Fibroblast of lung (primary cell): ENCODE measurements around the gene SESN2. TPM values are rescaled to one million over a fixed set of nuclear protein-coding genes. Genes with fewer than 3 reads are reported as not detected.
A peak's percentile ranks its signal among the peaks of the same experiment; 100 is the strongest.

ENCODE experiments used
- DNase-seq, 2 donors: peaks; one replicate each; pipeline versions ENCODE4 v3.0.0 to v3.0.0-alpha.2; 2010; ENCODE audit warnings: low read depth in 2 of 2
- H2AFZ ChIP-seq: 2 replicates; pipeline ENCODE4 v1.5.1; 2012; ENCODE audit warnings: low read length, control low read depth, inconsistent platforms
- H3K27ac ChIP-seq: 2 replicates; pipeline ENCODE4 v1.5.1; 2011; ENCODE audit warnings: low read length, control low read depth; ENCODE audit not compliant: insufficient read depth
- H3K27me3 ChIP-seq: 2 replicates; pipeline ENCODE4 v1.5.1; 2011; ENCODE audit warnings: mild to moderate bottlenecking, low read length; ENCODE audit not compliant: control insufficient read depth, insufficient read depth
- H3K36me3 ChIP-seq: 2 replicates; pipeline ENCODE4 v1.5.1; 2011; ENCODE audit warnings: low read length; ENCODE audit not compliant: control insufficient read depth, insufficient read depth
- H3K4me1 ChIP-seq: 2 replicates; pipeline ENCODE4 v1.5.1; 2011; ENCODE audit warnings: low read length; ENCODE audit not compliant: control insufficient read depth, insufficient read depth; ENCODE audit errors: extremely low read depth
- H3K4me2 ChIP-seq: 2 replicates; pipeline ENCODE4 v1.5.1; 2011; ENCODE audit warnings: low read length, control low read depth; ENCODE audit not compliant: insufficient read depth; ENCODE audit errors: extremely low read depth
- H3K4me3 ChIP-seq, 4 experiments: fragments of 200-600 bp in 1 of 4; sonication (generic) in 1 of 4; replicated peaks in 1 of 4; 2 replicates each; pipeline ENCODE4 v1.5.1; 2011 to 2016; ENCODE audit warnings: low read length in 4 of 4, low read depth in 3 of 4, mild to moderate bottlenecking in 3 of 4, control low read depth in 2 of 4, inconsistent platforms in 1 of 4, mixed read lengths in 1 of 4; ENCODE audit not compliant: insufficient read depth in 1 of 4; ENCODE audit errors: control extremely low read depth in 1 of 4
- H3K79me2 ChIP-seq: 2 replicates; pipeline ENCODE4 v1.5.1; 2012; ENCODE audit warnings: mild to moderate bottlenecking, low read length, inconsistent platforms; ENCODE audit not compliant: control insufficient read depth, insufficient read depth
- H3K9ac ChIP-seq: 2 replicates; pipeline ENCODE4 v1.5.1; 2011; ENCODE audit warnings: mild to moderate bottlenecking, low read length, control low read depth; ENCODE audit not compliant: insufficient read depth
- H3K9me3 ChIP-seq: 2 replicates; pipeline ENCODE4 v1.5.1; 2012; ENCODE audit warnings: low read depth, low read length; ENCODE audit not compliant: control insufficient read depth, insufficient read depth
- H4K20me1 ChIP-seq: 2 replicates; pipeline ENCODE4 v1.5.1; 2011; ENCODE audit warnings: low read length; ENCODE audit not compliant: control insufficient read depth, insufficient read depth; ENCODE audit errors: extremely low read depth
- EZH2 ChIP-seq: IDR thresholded peaks from 2 replicates; pipeline ENCODE4 v1.5.1; 2012; ENCODE audit warnings: low read length, control low read depth, mild to moderate bottlenecking; ENCODE audit errors: missing control alignments
- polyA plus RNA-seq, 2 donors: library from polyadenylated mRNA; depleted of rRNA in 1 of 2; stranded (reverse) in 1 of 2; unstranded in 1 of 2; fragments of >200 nt; gene quantifications; 2 replicates each; pipeline ENCODE4 v1.2.1, GENCODE V29; 2011 to 2012; ENCODE audit warnings: missing spikeins in 1 of 2
- total RNA-seq: library from RNA; depleted of rRNA; stranded (reverse); fragments of >200 nt; gene quantifications from 2 replicates; pipeline ENCODE4 v1.2.1, GENCODE V29; 2014
- TF ChIP-seq, protein P1 (sequence below), 2 donors: IDR thresholded peaks in 1 of 2; conservative IDR thresholded peaks in 1 of 2; 1 replicate in 1 of 2; 2 replicates in 1 of 2; pipeline ENCODE4 v1.5.1; 2011 to 2012; ENCODE audit warnings: low read length in 2 of 2, control low read depth in 1 of 2, inconsistent platforms in 1 of 2, low read depth in 1 of 2, mild to moderate bottlenecking in 1 of 2

Gene SESN2
- total and polyA plus RNA-seq, 2 donors (not counting 1 experiment from before 2014, with no cell fraction given), result 8.4 to 55.2 TPM

DNA sequence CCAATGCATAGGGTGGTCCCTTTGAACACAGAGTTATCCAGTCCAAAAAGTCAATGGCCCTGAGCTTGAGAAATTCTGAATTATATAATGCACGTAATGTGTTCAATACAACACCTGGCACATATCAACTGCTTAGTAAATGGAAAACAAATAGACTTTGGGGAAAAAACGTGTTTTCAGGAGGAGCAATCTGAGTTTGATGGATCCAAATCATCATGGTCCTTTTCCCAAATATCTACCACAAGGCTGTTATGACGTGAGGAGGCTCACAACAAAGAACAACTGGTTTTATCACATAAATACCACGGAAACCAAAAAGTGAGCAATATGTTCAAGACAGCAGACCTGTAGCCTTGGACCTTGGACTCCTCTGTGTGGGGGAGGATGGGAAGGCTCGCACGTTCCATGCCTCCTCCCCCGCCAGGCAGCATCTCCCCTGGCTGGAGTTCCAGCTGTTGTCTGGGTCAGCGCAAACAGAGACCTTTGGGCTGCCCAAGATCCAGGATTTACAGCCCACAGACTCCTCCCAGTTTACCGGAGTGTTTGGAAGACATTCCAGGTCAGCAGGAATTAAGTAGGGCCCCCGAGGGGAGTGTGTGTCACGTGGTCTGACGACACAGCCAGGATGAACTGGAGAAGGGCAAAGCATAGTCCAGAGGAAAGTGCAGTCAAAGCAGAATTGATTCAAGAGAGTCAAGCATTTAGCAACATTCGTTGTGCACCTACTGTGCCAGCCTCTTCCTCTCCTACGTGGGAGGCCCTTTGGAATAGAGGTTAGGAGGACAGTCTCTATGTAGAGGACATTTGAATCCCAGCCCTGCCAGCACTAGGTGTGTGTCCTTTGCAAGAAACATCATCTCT, 37.3 kb downstream of the SESN2 start:
- H3K9ac ChIP-seq, result no peak overlapping the region
- no peak overlapping the region for H3K4me2 ChIP-seq
- H3K36me3 ChIP-seq, result no peaks in the 10 kb centered on the region
- peak; percentile 21 to 29 for DNase-seq
- no peaks in the 10 kb centered on the region for H3K9me3 ChIP-seq
- no peaks in the 10 kb centered on the region for H3K27me3 ChIP-seq
- H2AFZ ChIP-seq, result peak overlapping the region; percentile 6
- no peaks in the 10 kb centered on the region for H4K20me1 ChIP-seq
- no peak for TF ChIP-seq EZH2
- TF ChIP-seq, protein P1, sequence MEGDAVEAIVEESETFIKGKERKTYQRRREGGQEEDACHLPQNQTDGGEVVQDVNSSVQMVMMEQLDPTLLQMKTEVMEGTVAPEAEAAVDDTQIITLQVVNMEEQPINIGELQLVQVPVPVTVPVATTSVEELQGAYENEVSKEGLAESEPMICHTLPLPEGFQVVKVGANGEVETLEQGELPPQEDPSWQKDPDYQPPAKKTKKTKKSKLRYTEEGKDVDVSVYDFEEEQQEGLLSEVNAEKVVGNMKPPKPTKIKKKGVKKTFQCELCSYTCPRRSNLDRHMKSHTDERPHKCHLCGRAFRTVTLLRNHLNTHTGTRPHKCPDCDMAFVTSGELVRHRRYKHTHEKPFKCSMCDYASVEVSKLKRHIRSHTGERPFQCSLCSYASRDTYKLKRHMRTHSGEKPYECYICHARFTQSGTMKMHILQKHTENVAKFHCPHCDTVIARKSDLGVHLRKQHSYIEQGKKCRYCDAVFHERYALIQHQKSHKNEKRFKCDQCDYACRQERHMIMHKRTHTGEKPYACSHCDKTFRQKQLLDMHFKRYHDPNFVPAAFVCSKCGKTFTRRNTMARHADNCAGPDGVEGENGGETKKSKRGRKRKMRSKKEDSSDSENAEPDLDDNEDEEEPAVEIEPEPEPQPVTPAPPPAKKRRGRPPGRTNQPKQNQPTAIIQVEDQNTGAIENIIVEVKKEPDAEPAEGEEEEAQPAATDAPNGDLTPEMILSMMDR (conservative IDR thresholded peaks at IDR 0.05 in 1 of 2, IDR thresholded peaks at IDR 0.05 in 1 of 2; ENCODE audit: low read depth in 1 of 2, low read length in 2 of 2), result no peak
- H3K79me2 ChIP-seq, result no peaks in the 10 kb centered on the region
- no peak overlapping the region for H3K4me3 ChIP-seq
- H3K4me1 ChIP-seq, result no peaks in the 10 kb centered on the region
- H3K27ac ChIP-seq, result no peak overlapping the region

DNA sequence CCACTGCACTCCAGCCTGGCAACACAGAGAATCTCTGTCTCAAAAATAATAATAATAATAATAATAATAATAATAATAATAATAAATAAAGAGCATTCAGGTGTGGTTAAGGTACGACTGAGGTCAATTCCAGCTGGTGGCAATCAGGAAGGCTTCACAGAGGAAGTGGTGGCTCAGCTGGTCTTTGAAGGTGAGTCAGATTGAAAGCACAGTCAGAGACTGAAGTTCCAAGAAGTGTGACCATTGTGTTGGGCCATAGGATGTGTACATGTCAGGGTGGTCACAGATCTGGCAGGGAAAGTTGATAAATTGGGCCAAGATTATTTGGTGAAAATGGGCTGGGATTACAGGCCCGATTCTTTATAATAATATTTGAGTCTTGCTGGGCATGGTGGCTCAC, 38.5 kb downstream of the SESN2 start:
- Histone ChIP-seq H3K4me3 (no peak overlapping the region), H3K27me3 (no peaks in the 10 kb centered on the region), H3K9me3 (no peaks in the 10 kb centered on the region), H3K27ac (no peak overlapping the region), H4K20me1 (no peaks in the 10 kb centered on the region), H3K79me2 (no peaks in the 10 kb centered on the region), H3K9ac (no peak overlapping the region), H3K36me3 (no peaks in the 10 kb centered on the region), H3K4me2 (no peak overlapping the region), H2AFZ (no peak overlapping the region), H3K4me1 (no peaks in the 10 kb centered on the region)
- TF ChIP-seq, protein P1 (conservative IDR thresholded peaks at IDR 0.05 in 1 of 2, IDR thresholded peaks at IDR 0.05 in 1 of 2; ENCODE audit: low read depth in 1 of 2, low read length in 2 of 2), result no peak
- TF ChIP-seq EZH2, result no peak
- no peak for DNase-seq

DNA sequence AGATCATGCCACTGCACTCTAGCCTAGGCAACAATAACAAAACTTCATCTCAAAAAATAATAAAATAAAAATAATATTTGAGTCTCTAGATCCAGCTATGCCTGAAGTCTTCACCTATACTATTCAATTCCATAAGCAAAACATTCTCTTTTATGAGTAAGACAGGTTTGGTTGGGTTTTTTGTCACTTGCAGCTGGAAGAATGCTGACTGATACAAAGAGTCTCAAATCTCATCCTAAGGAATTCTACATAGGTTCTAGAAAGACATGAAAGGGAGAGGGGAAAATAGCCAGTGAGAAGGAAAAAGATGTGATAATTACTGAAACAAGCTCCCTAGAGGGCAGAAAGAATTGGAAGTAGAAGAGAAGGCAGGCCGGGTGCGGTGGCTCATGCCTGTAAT, 39.1 kb downstream of the SESN2 start:
- no peak for TF ChIP-seq EZH2
- TF ChIP-seq, protein P1 (conservative IDR thresholded peaks at IDR 0.05 in 1 of 2, IDR thresholded peaks at IDR 0.05 in 1 of 2; ENCODE audit: low read depth in 1 of 2, low read length in 2 of 2), result no peak
- Histone ChIP-seq H3K4me1 (no peaks in the 10 kb centered on the region), H4K20me1 (no peaks in the 10 kb centered on the region), H3K9ac (no peak overlapping the region), H3K4me3 (no peak overlapping the region), H3K27ac (no peak overlapping the region), H3K79me2 (no peaks in the 10 kb centered on the region), H3K9me3 (no peaks in the 10 kb centered on the region), H3K27me3 (no peaks in the 10 kb centered on the region), H3K36me3 (no peaks in the 10 kb centered on the region), H3K4me2 (no peak overlapping the region), H2AFZ (no peak overlapping the region)
- no peak for DNase-seq
